HTERT RPE-1 (cell line): ENCODE data around the gene NUDT4B.
"Not testable (repeated sequence)": the region's sequence is repeated elsewhere in the genome, so short reads cannot be mapped to it uniquely, and the experiment has no call there.

Source experiments
- in situ Hi-C: fragments of 300-500 bp; cut with MboI; formaldehyde crosslinking; loops from 4 replicates; pipeline ENCODE4 v1.14.3; 2020; ENCODE audit warnings: low sequenced_read_pairs

Gene NUDT4B

DNA sequence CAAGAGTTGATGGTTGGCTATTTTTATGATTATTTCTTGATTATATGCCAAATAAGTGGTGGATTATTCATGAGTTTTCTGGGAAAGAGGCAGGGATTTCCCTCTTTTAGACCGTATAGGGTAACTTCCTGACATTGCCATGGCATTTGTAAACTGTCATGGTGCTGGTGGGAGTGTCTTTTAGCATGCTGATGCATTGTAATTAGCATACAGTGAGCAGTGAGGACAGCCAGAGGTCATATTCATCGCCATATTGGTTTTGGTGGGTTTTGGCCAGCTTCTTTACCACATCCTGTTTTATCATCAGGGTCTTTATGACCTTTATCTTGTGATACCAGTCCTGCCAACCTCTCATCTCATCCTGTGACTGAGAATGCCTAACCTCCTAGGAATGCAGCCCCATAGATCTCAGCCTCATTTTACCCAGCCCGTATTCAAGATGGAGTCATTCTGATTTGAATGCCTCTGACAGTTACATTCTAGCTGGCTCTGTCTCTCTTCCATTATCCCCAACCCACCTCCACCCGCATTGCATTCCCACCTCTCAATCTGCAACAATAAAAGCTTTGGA is 45.3 kb downstream of the NUDT4B start:
- in situ Hi-C loops, result not testable (repeated sequence)
